ENCODE results near the gene CD55.

DNA sequence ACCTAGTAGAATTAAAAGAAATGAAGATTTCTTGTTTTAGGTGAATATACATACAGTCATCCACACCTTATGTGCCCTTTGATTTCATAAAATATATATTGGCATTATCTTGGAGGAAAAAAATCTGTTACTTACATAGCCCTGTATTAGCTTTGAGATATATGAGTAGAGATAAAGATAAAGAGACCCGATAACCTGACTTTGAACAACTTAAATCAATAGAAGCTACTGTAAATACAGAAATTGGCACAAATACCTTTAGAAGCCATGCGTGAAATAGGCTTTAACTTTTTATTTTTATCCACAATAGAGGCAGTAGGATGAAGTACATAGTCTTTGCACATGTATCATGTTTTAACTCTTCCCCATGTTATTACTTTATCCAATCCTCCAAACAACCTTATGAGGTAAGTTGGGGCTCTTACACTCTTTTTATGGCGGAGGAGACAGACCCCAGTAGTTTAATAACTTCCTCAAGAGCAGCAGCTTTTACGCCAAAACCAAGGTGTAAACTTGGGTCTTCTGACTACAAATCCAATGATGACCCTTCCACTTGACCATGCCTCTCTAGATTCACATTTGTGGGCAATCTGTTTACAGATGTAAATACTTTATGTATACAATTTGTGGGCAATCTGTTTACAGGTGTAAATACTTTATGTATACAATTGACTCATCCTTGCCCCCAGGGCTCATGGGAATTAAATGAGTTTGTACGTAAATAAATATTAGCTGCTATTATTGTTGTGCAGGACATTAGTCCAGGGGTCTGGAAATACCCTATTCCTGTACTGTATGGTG is 2.1 kb downstream of the CD55 start:
- TF ChIP-seq, protein P1, sequence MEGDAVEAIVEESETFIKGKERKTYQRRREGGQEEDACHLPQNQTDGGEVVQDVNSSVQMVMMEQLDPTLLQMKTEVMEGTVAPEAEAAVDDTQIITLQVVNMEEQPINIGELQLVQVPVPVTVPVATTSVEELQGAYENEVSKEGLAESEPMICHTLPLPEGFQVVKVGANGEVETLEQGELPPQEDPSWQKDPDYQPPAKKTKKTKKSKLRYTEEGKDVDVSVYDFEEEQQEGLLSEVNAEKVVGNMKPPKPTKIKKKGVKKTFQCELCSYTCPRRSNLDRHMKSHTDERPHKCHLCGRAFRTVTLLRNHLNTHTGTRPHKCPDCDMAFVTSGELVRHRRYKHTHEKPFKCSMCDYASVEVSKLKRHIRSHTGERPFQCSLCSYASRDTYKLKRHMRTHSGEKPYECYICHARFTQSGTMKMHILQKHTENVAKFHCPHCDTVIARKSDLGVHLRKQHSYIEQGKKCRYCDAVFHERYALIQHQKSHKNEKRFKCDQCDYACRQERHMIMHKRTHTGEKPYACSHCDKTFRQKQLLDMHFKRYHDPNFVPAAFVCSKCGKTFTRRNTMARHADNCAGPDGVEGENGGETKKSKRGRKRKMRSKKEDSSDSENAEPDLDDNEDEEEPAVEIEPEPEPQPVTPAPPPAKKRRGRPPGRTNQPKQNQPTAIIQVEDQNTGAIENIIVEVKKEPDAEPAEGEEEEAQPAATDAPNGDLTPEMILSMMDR (IDR thresholded peaks at IDR 0.05): no peak
- no peak for TF ChIP-seq POLR2A (IDR thresholded peaks at IDR 0.05)

All from vagina (tissue), 2 donors.